ENCODE results near the gene DDI1. TPM values are rescaled to one million over a fixed set of nuclear protein-coding genes. Genes with fewer than 3 reads are reported as not detected.

DDI1 gene
- total RNA-seq, 1 donor from 2014 or later = not detected

- Histone ChIP-seq H3K9me3 (ENCODE audit: insufficient read depth, low read depth, low read length) (no peaks in the 10 kb centered on the region), H3K79me2 (ENCODE audit: insufficient read depth, low read length) (no peaks in the 10 kb centered on the region), H3K27me3 (ENCODE audit: insufficient read depth, low read length) (no peaks in the 10 kb centered on the region), H3K9ac (ENCODE audit: low read length) (no peak overlapping the region), H4K20me1 (ENCODE audit: insufficient read depth, low read length) (no peaks in the 10 kb centered on the region), H3K4me2 (ENCODE audit: low read length) (no peak overlapping the region), H3K4me3 (ENCODE audit: insufficient read depth, low read depth, low read length) (no peak overlapping the region), H2AFZ (ENCODE audit: low read depth, low read length) (no peak overlapping the region), H3K27ac (ENCODE audit: low read depth, low read length) (no peak overlapping the region), H3K36me3 (ENCODE audit: insufficient read depth, low read length) (no peaks in the 10 kb centered on the region), H3K4me1 (ENCODE audit: insufficient read depth, low read length) (no peaks in the 10 kb centered on the region)
- Mint-ChIP-seq H3K36me3 (ENCODE audit: low read depth, unreplicated experiment) (no peaks in the 10 kb centered on the region), H3K4me1 (ENCODE audit: low read depth, unreplicated experiment) (no peaks in the 10 kb centered on the region), H3K4me3 (ENCODE audit: unreplicated experiment) (no peak overlapping the region), H3K9me3 (ENCODE audit: unreplicated experiment) (no peaks in the 10 kb centered on the region), H3K27ac (ENCODE audit: unreplicated experiment) (no peak overlapping the region), H3K27me3 (ENCODE audit: low read depth, unreplicated experiment) (no peaks in the 10 kb centered on the region)
- TF ChIP-seq, protein P1, sequence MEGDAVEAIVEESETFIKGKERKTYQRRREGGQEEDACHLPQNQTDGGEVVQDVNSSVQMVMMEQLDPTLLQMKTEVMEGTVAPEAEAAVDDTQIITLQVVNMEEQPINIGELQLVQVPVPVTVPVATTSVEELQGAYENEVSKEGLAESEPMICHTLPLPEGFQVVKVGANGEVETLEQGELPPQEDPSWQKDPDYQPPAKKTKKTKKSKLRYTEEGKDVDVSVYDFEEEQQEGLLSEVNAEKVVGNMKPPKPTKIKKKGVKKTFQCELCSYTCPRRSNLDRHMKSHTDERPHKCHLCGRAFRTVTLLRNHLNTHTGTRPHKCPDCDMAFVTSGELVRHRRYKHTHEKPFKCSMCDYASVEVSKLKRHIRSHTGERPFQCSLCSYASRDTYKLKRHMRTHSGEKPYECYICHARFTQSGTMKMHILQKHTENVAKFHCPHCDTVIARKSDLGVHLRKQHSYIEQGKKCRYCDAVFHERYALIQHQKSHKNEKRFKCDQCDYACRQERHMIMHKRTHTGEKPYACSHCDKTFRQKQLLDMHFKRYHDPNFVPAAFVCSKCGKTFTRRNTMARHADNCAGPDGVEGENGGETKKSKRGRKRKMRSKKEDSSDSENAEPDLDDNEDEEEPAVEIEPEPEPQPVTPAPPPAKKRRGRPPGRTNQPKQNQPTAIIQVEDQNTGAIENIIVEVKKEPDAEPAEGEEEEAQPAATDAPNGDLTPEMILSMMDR (IDR thresholded peaks at IDR 0.05; ENCODE audit: insufficient read depth, low read depth, low read length) = no peak
- no peak for TF ChIP-seq EZH2 (IDR thresholded peaks at IDR 0.05; ENCODE audit: insufficient read depth, low read length)
- DNase-seq (ENCODE audit: low read depth) = peak; percentile 43
- FAIRE-seq = peak; percentile 71
Measured at GRCh38 chr11:103995896-103996295, 40.5 kb upstream of the DDI1 start.

GRCh38 chr11:103997082-103997481, 39.4 kb upstream of the DDI1 start:
- H3K4me3 Mint-ChIP-seq (ENCODE audit: unreplicated experiment) = no peak overlapping the region
- H3K27ac ChIP-seq (ENCODE audit: low read depth, low read length) = no peak overlapping the region
- H4K20me1 ChIP-seq (ENCODE audit: insufficient read depth, low read length) = no peaks in the 10 kb centered on the region
- no peak overlapping the region for H3K9ac ChIP-seq (ENCODE audit: low read length)
- H3K79me2 ChIP-seq (ENCODE audit: insufficient read depth, low read length) = no peaks in the 10 kb centered on the region
- H3K27me3 ChIP-seq (ENCODE audit: insufficient read depth, low read length) = no peaks in the 10 kb centered on the region
- DNase-seq (ENCODE audit: low read depth) = no peak
- no peak overlapping the region for H3K4me2 ChIP-seq (ENCODE audit: low read length)
- no peaks in the 10 kb centered on the region for H3K4me1 Mint-ChIP-seq (ENCODE audit: low read depth, unreplicated experiment)
- no peaks in the 10 kb centered on the region for H3K9me3 ChIP-seq (ENCODE audit: insufficient read depth, low read depth, low read length)
- H3K9me3 Mint-ChIP-seq (ENCODE audit: unreplicated experiment) = no peaks in the 10 kb centered on the region
- FAIRE-seq = no peak
- no peaks in the 10 kb centered on the region for H3K4me1 ChIP-seq (ENCODE audit: insufficient read depth, low read length)
- no peaks in the 10 kb centered on the region for H3K36me3 ChIP-seq (ENCODE audit: insufficient read depth, low read length)
- no peaks in the 10 kb centered on the region for H3K27me3 Mint-ChIP-seq (ENCODE audit: low read depth, unreplicated experiment)
- no peak for TF ChIP-seq EZH2 (IDR thresholded peaks at IDR 0.05; ENCODE audit: insufficient read depth, low read length)
- TF ChIP-seq, protein P1 (IDR thresholded peaks at IDR 0.05; ENCODE audit: insufficient read depth, low read depth, low read length) = no peak
- no peak overlapping the region for H2AFZ ChIP-seq (ENCODE audit: low read depth, low read length)
- H3K27ac Mint-ChIP-seq (ENCODE audit: unreplicated experiment) = no peak overlapping the region
- no peak overlapping the region for H3K4me3 ChIP-seq (ENCODE audit: insufficient read depth, low read depth, low read length)
- no peaks in the 10 kb centered on the region for H3K36me3 Mint-ChIP-seq (ENCODE audit: low read depth, unreplicated experiment)

GRCh38 chr11:103998826-103999508, 37.5 kb upstream of the DDI1 start:
- Mint-ChIP-seq H3K4me1 (ENCODE audit: low read depth, unreplicated experiment) (peaks cover 9% of the 10 kb centered on the region), H3K9me3 (ENCODE audit: unreplicated experiment) (no peaks in the 10 kb centered on the region)

More at GRCh38 chr11:103998826-103999508, 37.5 kb upstream of the DDI1 start:
- H4K20me1 ChIP-seq (ENCODE audit: insufficient read depth, low read length) = no peaks in the 10 kb centered on the region
- H3K4me3 ChIP-seq (ENCODE audit: insufficient read depth, low read depth, low read length) = no peak overlapping the region
- Mint-ChIP-seq H3K4me3 (ENCODE audit: unreplicated experiment) (no peak overlapping the region), H3K27me3 (ENCODE audit: low read depth, unreplicated experiment) (no peaks in the 10 kb centered on the region), H3K36me3 (ENCODE audit: low read depth, unreplicated experiment) (no peaks in the 10 kb centered on the region), H3K27ac (ENCODE audit: unreplicated experiment) (no peak overlapping the region)
- no peaks in the 10 kb centered on the region for H3K36me3 ChIP-seq (ENCODE audit: insufficient read depth, low read length)
- no peak overlapping the region for H3K27ac ChIP-seq (ENCODE audit: low read depth, low read length)
- no peak overlapping the region for H2AFZ ChIP-seq (ENCODE audit: low read depth, low read length)
- no peak for DNase-seq (ENCODE audit: low read depth)
- H3K79me2 ChIP-seq (ENCODE audit: insufficient read depth, low read length) = no peaks in the 10 kb centered on the region
- no peak for TF ChIP-seq EZH2 (IDR thresholded peaks at IDR 0.05; ENCODE audit: insufficient read depth, low read length)
- TF ChIP-seq, protein P1 (IDR thresholded peaks at IDR 0.05; ENCODE audit: insufficient read depth, low read depth, low read length) = no peak
- no peaks in the 10 kb centered on the region for H3K27me3 ChIP-seq (ENCODE audit: insufficient read depth, low read length)
- H3K9me3 ChIP-seq (ENCODE audit: insufficient read depth, low read depth, low read length) = no peaks in the 10 kb centered on the region
- H3K9ac ChIP-seq (ENCODE audit: low read length) = no peak overlapping the region
- H3K4me2 ChIP-seq (ENCODE audit: low read length) = no peak overlapping the region
- no peak for FAIRE-seq
- no peaks in the 10 kb centered on the region for H3K4me1 ChIP-seq (ENCODE audit: insufficient read depth, low read length)

All from astrocyte (in vitro differentiated cells and primary cell).